Upper lobe of left lung (tissue), 6 donors: ENCODE results near the gene PLAA. TPM values are rescaled to one million over a fixed set of nuclear protein-coding genes. Genes with fewer than 3 reads are reported as not detected.

Experiments
- ATAC-seq, 2 donors: fragments of 200-7000 bp; cut with Tn5 transposase; one replicate each; pipeline ENCODE4 v1.9.1; 2022; ENCODE audit warnings: mild to moderate bottlenecking in 2 of 2, moderate library complexity in 2 of 2; ENCODE audit not compliant: low FRiP score in 2 of 2
- DNase-seq, 2 donors: peaks; one replicate each; pipeline ENCODE4 v3.0.0-alpha.2; 2019 to 2020
- H3K27ac ChIP-seq, 4 donors: fragments of 200-600 bp; sonication (generic); one replicate each; pipeline ENCODE4 v1.5.1; 2016 to 2019
- H3K27me3 ChIP-seq, 4 donors: fragments of 200-600 bp; sonication (generic); one replicate each; pipeline ENCODE4 v1.5.1; 2017 to 2019
- H3K36me3 ChIP-seq, 4 donors: fragments of 200-600 bp; sonication (generic); one replicate each; pipeline ENCODE4 v1.5.1; 2016 to 2019
- H3K4me1 ChIP-seq, 4 donors: fragments of 200-600 bp; sonication (generic); one replicate each; pipeline ENCODE4 v1.5.1; 2018 to 2019
- H3K4me3 ChIP-seq, 4 donors: fragments of 200-600 bp; sonication (generic); one replicate each; pipeline ENCODE4 v1.5.1; 2017 to 2019; ENCODE audit warnings: mild to moderate bottlenecking in 2 of 4, moderate library complexity in 1 of 4
- H3K9me3 ChIP-seq, 4 donors: fragments of 200-600 bp; sonication (generic); one replicate each; pipeline ENCODE4 v1.5.1; 2018 to 2019
- EP300 ChIP-seq, 4 donors: sonication (generic); formaldehyde crosslinking; IDR thresholded peaks; one replicate each; pipeline ENCODE4 v1.5.1; 2017; ENCODE audit warnings: antibody characterized with exemption in 4 of 4, control low read depth in 2 of 4
- POLR2A ChIP-seq, 4 donors: fragments of 450-650 bp; IDR thresholded peaks; one replicate each; pipeline ENCODE4 v1.5.1; 2016 to 2017; ENCODE audit warnings: antibody characterized with exemption in 4 of 4, mild to moderate bottlenecking in 2 of 4
- POLR2AphosphoS5 ChIP-seq, 2 donors: sonication (generic); formaldehyde crosslinking; IDR thresholded peaks; one replicate each; pipeline ENCODE4 v1.5.1; 2017; ENCODE audit warnings: antibody characterized with exemption in 2 of 2
- WGBS, 2 donors: methylation state at CpG; one replicate each; pipeline ENCODE4 v1.1.5; 2017 to 2018; 5-methylcytosine and 5-hydroxymethylcytosine counted together
- total RNA-seq, 6 donors: library from RNA; depleted of rRNA in 4 of 6; stranded (reverse); fragments of >200 nt in 4 of 6; gene quantifications; one replicate each; pipeline versions ENCODE4 v1.1.0 to v1.2.1, GENCODE V29; 2016 to 2021
- TF ChIP-seq, protein P1 (sequence below), 6 experiments: fragments of 450-650 bp in 4 of 6; fragments of 200-600 bp in 2 of 6; sonication (generic) in 2 of 6; IDR thresholded peaks; one replicate each; pipeline ENCODE4 v1.5.1; 2016 to 2019; ENCODE audit warnings: antibody characterized with exemption in 6 of 6
- donor health status: DM: no; HTN: no; CAD: no; lungs with moderate emphysema.
- donor health status: DM: no; HTN: yes; CAD: no; lungs with severe emphysema.

PLAA gene
- 10 to 100 TPM; 18.2 to 29.2 (median 22.2) TPM for total RNA-seq

- Histone ChIP-seq H3K4me3 (peak within 1 kb of the TSS; percentile 61 to 100 (median 79)), H3K4me1 (peaks cover 17 to 41% (median 24%) of the 10 kb centered on the region in 4 donors), H3K36me3 (no peaks in the 10 kb centered on the region), H3K27me3 (no peaks in the 10 kb centered on the region), H3K27ac (peak within 1 kb of the TSS; percentile 95 to 99 (median 98)), H3K9me3 (no peaks in the 10 kb centered on the region)
- 0 to 4% methylated on average over 10 to 57 of the region's 76 CpGs for WGBS, 2 donors
- DNase-seq (peak; percentile 94 to 96), ATAC-seq (peak; percentile 99 to 100)
- TF ChIP-seq EP300 (IDR thresholded peaks at IDR 0.05) (no peak), POLR2AphosphoS5 (IDR thresholded peaks at IDR 0.05) (peak; percentile 70 to 87), POLR2A (IDR thresholded peaks at IDR 0.05) (peak in 3 of 4 donors; percentile 48 to 74 (median 74))
- TF ChIP-seq, protein P1, sequence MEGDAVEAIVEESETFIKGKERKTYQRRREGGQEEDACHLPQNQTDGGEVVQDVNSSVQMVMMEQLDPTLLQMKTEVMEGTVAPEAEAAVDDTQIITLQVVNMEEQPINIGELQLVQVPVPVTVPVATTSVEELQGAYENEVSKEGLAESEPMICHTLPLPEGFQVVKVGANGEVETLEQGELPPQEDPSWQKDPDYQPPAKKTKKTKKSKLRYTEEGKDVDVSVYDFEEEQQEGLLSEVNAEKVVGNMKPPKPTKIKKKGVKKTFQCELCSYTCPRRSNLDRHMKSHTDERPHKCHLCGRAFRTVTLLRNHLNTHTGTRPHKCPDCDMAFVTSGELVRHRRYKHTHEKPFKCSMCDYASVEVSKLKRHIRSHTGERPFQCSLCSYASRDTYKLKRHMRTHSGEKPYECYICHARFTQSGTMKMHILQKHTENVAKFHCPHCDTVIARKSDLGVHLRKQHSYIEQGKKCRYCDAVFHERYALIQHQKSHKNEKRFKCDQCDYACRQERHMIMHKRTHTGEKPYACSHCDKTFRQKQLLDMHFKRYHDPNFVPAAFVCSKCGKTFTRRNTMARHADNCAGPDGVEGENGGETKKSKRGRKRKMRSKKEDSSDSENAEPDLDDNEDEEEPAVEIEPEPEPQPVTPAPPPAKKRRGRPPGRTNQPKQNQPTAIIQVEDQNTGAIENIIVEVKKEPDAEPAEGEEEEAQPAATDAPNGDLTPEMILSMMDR (IDR thresholded peaks at IDR 0.05): peak in 3 of 6 experiments; percentile 26 to 58 (median 45)
These were observed at the start of gene PLAA for GRCh38 chr9:26946753-26947727. TSS of gene PLAA (minus strand) at chr9:26947242. CDS start at chr9:26947045, 197 bp downstream.

DNA sequence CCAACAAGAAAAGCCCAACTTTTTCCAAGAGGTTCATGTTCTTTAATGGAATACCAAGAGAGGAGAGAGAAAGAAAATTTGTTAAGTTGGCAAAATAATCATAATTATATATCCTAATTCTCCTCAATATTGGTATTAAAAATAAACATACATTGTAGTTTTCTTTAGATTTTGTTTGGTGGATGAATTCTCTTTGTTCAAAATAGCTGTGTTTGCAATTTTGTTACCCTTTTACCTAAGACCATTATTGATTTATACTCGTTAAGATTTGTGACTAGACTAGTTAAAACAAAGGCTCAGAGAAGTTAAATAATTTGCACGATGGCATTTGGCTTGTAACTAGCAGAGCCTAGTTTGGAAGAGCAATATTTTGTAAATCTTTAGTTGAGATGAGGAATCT is 48.8 kb upstream of the PLAA start:
- DNase-seq (no peak), ATAC-seq (no peak)
- Histone ChIP-seq H3K4me1 (no peaks in the 10 kb centered on the region), H3K27ac (no peak overlapping the region), H3K4me3 (no peak overlapping the region), H3K36me3 (peaks cover 0 to 15% (median under 1%) of the 10 kb centered on the region in 4 donors), H3K9me3 (no peaks in the 10 kb centered on the region), H3K27me3 (no peaks in the 10 kb centered on the region)
- TF ChIP-seq POLR2AphosphoS5 (IDR thresholded peaks at IDR 0.05) (no peak), POLR2A (IDR thresholded peaks at IDR 0.05) (no peak), EP300 (IDR thresholded peaks at IDR 0.05) (no peak)
- TF ChIP-seq, protein P1 (IDR thresholded peaks at IDR 0.05): no peak
- WGBS, 2 donors: 89 to 90% methylated on average over 2 of the region's 2 CpGs

DNA sequence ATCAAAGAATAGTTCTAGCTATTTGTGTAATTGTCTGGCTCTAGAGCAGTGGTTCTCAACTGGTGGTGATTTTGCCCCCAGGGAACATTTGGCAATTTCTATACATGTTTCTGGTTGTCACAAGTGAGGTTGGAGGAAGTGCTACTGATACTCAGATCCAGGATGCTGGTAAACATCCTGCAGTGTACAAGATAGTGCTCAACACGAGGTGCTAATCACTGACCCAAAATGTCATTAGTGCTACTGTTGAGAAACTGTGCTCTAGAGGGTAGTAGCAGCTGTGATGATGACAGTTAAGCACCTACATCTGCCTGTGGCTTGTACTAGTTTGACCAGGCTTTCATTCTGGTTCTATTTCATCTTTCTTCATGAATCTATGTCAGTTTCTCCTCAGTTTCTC is 36.3 kb upstream of the PLAA start:
- H3K4me3 ChIP-seq: no peak overlapping the region
- H3K4me1 ChIP-seq: no peaks in the 10 kb centered on the region
- TF ChIP-seq EP300 (IDR thresholded peaks at IDR 0.05): no peak
- TF ChIP-seq POLR2AphosphoS5 (IDR thresholded peaks at IDR 0.05): no peak
- TF ChIP-seq, protein P1 (IDR thresholded peaks at IDR 0.05): no peak
- TF ChIP-seq POLR2A (IDR thresholded peaks at IDR 0.05): no peak
- WGBS, 2 donors: 48 to 55% methylated on average over 1 of the region's 1 CpG
- H3K9me3 ChIP-seq: no peaks in the 10 kb centered on the region
- H3K27ac ChIP-seq: no peak overlapping the region
- ATAC-seq: no peak
- no peak for DNase-seq
- H3K27me3 ChIP-seq: no peaks in the 10 kb centered on the region
- H3K36me3 ChIP-seq: peaks cover 4 to 35% (median 10%) of the 10 kb centered on the region in 4 donors

GRCh38 chr9:26975728-26976707 is 29.0 kb upstream of the PLAA start:
- H3K9me3 ChIP-seq: no peaks in the 10 kb centered on the region
- H3K27me3 ChIP-seq: no peaks in the 10 kb centered on the region
- no peak overlapping the region for H3K27ac ChIP-seq
- TF ChIP-seq, protein P1 (IDR thresholded peaks at IDR 0.05): peak in 5 of 6 experiments; percentile 15 to 50 (median 48)
- TF ChIP-seq POLR2A (IDR thresholded peaks at IDR 0.05): no peak
- no peaks in the 10 kb centered on the region for H3K4me1 ChIP-seq
- 84 to 89% methylated on average over 18 of the region's 18 CpGs for WGBS, 2 donors
- H3K36me3 ChIP-seq: peaks cover 0 to 4% (median 0%) of the 10 kb centered on the region in 4 donors
- H3K4me3 ChIP-seq: no peak overlapping the region
- DNase-seq (no peak), ATAC-seq (peak in 1 of 2 donors; percentile 77)
